GM19467 (cell line): ENCODE results near the gene TNFSF15.

Source experiments
- ATAC-seq: cut with Tn5 transposase; IDR thresholded peaks from one replicate; pipeline ENCODE4 v1.9.1; 2021; ENCODE audit warnings: mild to moderate bottlenecking, moderate library complexity; ENCODE audit not compliant: unreplicated experiment

TNFSF15 gene

GRCh38 chr9:114790521-114790920 lies 15.3 kb downstream of the TNFSF15 start:
- no peak for ATAC-seq

GRCh38 chr9:114789006-114789405 lies 16.8 kb downstream of the TNFSF15 start:
- no peak for ATAC-seq

DNA sequence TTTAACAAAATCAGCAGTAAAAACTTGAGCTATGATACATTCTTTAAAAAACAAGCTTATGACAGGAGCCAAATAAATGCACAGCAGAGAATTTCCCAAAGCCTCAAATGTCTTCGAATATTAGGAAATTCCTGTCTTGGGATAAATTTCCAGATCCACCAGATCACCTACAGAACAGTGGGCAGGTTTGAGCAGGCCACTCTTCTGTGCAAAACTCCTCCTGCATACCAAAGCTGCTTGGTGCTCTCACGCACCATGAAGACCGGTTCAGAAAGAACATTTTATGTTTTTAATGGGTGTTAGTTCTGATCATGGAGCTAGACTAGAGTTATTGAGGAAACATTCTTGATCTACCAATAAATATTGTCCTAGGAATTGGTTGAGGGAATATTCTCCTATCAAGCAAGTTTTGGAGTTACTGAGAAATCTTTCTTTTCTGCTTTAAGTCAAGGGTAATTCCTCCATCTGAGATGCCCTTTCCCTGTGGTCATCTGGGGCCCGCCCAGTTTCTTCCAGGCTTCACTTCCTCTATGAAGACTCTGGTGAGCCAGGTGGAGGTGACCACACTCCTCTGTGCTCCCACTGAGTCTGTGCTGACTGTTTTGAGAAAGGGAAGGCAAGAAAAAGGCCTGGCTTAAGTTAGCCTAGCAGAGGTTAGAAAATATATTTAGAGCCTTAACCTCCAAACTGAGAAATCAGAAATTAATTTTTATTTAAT lies 17.9 kb downstream of the TNFSF15 start:
- ATAC-seq = no peak

- no peak for ATAC-seq
Measured at GRCh38 chr9:114787214-114787613, 18.6 kb downstream of the TNFSF15 start.

GRCh38 chr9:114785866-114786650 lies 19.8 kb downstream of the TNFSF15 start:
- no peak for ATAC-seq

DNA sequence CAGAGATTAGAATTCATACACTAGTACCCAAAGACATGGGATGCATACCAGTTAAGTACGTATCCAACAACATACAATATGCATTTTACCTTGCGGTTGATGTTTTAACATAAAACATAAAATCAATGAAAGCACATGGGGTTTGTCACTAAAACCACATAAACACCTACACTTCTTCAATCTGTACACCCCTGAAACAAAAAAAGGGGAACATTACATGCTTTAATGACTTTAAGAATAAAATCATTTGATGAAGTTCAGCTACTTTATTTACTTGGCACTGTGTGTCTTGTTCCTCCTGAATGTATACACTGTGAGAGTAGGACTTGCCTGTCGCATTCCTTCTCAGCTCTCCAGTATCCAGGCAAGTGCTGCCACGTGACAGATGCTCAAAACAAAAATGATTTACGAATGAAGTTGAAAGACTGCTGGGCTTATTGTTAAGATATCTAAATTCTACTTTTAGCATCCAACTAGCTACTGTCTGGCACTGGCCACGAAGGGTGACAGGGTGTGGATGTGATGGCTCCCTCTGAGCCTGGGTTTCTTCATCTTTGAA lies 21.0 kb downstream of the TNFSF15 start:
- ATAC-seq = no peak

DNA sequence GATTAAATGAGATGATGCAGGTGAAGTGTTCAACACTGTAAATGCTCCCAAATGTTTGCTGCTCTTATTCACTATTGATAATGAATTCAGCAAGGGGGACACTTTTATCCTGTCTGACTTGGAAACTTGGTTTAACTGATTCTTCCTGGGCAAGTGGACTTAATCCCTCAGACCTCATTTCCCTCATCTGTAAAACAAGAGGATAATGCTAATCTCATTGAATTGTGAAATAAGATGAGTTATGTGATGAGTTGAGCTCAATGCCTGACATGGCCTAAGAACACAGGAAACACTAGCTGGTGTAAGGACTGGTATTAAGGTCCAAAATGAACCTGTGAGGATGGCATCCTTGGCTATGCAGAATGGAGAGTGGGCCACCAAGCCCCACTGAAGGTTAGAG lies 23.3 kb downstream of the TNFSF15 start:
- ATAC-seq = no peak

- ATAC-seq = no peak
Measured at GRCh38 chr9:114779352-114779845, 26.4 kb downstream of the TNFSF15 start.

DNA sequence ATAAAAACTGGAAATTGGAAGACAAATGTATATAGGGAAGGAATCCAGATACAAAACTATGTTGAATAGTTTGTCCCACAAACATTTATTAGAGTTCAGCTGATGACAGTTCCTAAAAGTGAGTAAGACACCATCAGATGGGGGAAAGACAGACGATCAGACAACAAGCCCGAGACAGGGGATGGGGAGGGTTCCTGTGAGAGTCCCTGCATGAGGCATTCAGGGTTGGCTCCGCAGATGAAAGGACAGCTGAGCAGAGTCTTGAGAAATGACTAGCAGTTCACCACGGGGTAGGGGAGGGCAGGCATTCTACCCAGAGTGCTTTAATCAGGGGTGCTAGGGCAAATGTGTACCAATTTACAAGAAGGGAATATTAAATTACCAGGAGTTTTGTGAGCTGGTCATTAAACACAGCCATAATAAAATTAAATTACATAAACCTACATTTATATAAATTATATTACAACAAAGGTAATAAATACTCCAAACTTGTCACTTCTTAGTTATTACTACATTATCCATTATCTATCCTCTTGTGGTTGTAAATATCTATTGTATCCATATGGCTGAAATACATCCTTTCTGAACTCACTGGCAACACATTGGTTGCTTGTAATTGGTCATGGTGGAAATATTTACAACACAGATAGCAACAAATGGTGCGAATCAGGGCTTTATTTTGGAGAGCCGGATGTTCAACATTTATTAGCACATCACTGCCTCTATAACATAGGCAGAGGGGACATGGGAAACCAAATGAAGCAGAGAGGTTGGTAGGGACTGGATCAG lies 27.8 kb downstream of the TNFSF15 start:
- ATAC-seq = no peak

- no peak for ATAC-seq
Measured at GRCh38 chr9:114776683-114777399, 29.0 kb downstream of the TNFSF15 start.

DNA sequence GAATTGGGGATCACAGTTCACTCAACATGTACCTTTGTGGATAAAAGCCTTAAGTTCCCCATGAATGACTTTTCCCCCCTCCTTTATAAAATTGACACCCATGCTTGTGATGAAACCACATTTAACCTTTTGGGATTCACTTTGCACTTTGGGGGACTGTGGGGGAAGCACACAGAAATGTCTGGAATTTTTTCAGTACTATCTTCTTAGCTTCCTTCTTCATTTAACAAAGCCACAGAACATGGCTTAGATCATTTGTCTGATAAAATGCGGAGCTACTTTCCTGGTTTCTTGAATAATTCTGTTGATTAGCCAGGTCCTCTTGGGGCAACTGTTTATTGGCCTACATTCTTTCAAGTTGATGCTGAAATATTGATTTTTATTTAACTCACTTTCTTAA lies 29.9 kb downstream of the TNFSF15 start:
- ATAC-seq = no peak

DNA sequence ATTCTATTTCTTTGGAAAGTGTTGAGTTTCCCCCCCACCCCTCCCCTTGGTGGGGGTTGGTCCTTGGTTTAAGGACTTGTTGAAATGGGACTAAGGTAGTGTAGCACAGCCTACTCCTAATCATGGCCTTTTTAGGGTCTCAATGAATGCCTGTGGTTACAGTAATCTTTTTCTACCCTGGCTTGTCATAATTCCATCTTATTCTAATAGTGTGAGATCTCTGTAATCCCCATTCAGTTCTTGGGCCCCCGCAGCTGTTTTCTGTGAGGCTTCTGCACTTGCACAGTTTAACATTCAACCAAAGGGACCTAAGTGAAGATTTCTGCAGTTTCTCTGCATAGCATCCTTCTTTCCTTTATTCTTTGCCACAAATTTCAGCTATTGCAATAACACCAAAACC lies 30.7 kb downstream of the TNFSF15 start:
- ATAC-seq = no peak

GRCh38 chr9:114774524-114774923 lies 31.3 kb downstream of the TNFSF15 start:
- no peak for ATAC-seq

- no peak for ATAC-seq
Measured at GRCh38 chr9:114771889-114772288, 34.0 kb downstream of the TNFSF15 start.

- no peak for ATAC-seq
Measured at GRCh38 chr9:114770991-114771390, 34.8 kb downstream of the TNFSF15 start.

DNA sequence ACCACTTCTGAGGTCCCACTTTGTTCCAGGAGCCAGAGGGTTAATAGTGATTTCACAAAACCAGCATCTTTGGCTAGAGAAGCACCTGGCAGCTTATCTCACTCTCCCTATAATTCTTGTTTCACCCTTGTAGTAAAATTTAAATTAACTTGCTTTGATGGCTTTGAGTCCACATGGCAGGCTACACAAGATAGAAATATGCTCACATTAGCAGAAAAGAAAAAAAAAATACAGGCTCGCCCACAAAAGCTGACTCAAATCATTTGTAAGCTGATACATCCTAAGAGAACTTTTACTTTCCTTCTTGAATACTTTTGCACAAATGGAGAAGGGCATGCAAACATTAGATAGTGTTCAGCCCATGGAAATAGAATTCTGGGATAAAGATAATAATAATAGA lies 36.2 kb downstream of the TNFSF15 start:
- no peak for ATAC-seq

DNA sequence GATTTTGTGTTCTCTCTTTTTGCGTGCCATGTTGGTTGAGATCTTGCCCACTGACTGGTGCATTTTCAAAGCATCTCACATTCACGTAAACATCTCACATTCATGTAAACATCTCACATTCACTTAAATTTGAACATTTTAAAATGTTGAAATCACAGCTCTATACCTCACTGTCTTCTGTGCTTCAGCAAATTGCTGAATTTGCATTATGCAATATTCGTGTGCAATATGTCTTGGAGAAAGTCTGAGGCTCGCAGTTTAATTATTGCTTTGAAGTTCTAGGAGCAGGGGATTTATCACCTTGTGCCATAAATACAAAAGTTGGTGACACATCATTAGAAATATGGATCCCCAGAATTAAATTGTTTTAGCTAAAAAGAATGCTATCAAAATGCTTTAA lies 42.6 kb downstream of the TNFSF15 start:
- ATAC-seq = no peak

- ATAC-seq = no peak
Measured at GRCh38 chr9:114761523-114761922, 44.3 kb downstream of the TNFSF15 start.

DNA sequence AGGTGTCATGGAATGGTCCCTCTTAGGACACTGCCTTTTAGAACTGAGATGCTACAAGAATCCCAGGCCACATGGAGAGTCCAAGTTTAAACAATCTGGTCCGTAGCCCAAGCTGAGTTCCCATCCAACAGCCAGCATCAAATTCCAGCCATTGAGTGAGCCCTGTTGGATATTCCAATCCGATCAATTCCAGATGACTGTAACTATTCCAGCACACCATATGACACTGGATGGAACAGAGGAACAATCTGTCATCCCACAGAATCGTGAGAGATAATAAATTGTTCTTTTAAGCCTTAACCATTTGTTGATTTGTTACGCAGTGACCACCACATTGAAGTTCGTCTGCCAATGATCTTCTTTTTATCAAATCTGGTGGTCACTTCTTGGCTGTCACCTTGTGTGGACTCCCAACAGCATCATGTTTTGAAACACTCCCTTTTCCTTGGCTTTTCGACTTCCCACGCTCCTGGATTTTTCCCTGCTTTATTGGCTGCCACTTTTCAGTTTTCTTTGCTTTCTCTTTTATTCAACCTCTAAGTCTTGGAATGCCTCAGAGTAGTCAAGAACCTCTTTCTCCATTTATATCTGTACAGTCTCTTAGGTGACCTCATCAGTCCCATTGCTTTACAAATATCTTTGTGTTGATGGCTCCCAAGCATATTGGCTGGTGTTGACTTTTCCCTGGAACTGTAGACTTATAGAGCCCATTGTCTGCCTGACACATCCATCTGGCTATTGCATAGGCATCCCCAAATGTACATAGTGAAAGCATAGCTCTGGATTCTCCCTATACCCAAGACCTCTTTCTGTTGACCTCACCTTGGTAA lies 46.1 kb downstream of the TNFSF15 start:
- ATAC-seq = no peak

- no peak for ATAC-seq
Measured at GRCh38 chr9:114757984-114758383, 47.9 kb downstream of the TNFSF15 start.
